ENCODE measurements around the gene VEPH1. TPM values are rescaled to one million over a fixed set of nuclear protein-coding genes. Genes with fewer than 3 reads are reported as not detected.

VEPH1 gene
- polyA plus RNA-seq, 1 of the 3 experiments (the other 2 are of a cell fraction) = 6.0 TPM

DNA sequence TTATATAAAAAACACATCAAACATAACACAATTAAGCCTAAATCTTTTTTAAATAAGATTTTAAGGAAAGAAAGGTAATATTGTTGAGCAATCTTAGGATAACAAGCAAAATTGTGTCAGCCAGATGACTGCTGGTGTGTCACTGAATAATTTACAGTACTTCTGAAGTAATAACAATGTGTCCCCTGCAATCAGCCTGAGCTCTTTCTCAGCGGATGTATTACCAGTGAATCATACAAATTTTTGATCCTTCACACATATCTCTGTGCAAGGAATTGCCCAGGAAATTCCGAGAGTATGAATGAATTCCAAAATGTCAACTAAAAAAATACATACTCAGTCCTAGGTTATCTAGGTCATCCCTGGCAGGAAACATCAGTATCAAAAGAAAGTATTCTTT lies 143.2 kb downstream of the VEPH1 start (continued):
- TF ChIP-seq, protein P1, sequence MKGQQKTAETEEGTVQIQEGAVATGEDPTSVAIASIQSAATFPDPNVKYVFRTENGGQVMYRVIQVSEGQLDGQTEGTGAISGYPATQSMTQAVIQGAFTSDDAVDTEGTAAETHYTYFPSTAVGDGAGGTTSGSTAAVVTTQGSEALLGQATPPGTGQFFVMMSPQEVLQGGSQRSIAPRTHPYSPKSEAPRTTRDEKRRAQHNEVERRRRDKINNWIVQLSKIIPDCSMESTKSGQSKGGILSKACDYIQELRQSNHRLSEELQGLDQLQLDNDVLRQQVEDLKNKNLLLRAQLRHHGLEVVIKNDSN (IDR thresholded peaks at IDR 0.05; ENCODE audit: borderline replicate concordance, low read depth) = no peak
- peak; percentile 54; the same call in 1 of the 2 replicates for TF ChIP-seq YY1 (IDR thresholded peaks at IDR 0.05; ENCODE audit: low read depth)
- TF ChIP-seq, protein P2, sequence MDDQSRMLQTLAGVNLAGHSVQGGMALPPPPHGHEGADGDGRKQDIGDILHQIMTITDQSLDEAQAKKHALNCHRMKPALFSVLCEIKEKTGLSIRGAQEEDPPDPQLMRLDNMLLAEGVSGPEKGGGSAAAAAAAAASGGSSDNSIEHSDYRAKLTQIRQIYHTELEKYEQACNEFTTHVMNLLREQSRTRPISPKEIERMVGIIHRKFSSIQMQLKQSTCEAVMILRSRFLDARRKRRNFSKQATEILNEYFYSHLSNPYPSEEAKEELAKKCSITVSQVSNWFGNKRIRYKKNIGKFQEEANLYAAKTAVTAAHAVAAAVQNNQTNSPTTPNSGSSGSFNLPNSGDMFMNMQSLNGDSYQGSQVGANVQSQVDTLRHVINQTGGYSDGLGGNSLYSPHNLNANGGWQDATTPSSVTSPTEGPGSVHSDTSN (IDR thresholded peaks at IDR 0.05) = peak; percentile 98
- TF ChIP-seq GABPA (IDR thresholded peaks at IDR 0.05; ENCODE audit: low read depth) = 0 out of 2 replicates have a peak, but pooled peaks have one; percentile 39
- no peak for TF ChIP-seq CHD2 (IDR thresholded peaks at IDR 0.05; ENCODE audit: low read length, partially characterized antibody)
- peak; percentile 100 for TF ChIP-seq TEAD4 (IDR thresholded peaks at IDR 0.05; ENCODE audit: borderline replicate concordance, insufficient read depth)
- peak; percentile 97 for TF ChIP-seq NFIC (IDR thresholded peaks at IDR 0.05; ENCODE audit: borderline replicate concordance)
- peak; percentile 100 for TF ChIP-seq JUND (IDR thresholded peaks at IDR 0.05)

DNA sequence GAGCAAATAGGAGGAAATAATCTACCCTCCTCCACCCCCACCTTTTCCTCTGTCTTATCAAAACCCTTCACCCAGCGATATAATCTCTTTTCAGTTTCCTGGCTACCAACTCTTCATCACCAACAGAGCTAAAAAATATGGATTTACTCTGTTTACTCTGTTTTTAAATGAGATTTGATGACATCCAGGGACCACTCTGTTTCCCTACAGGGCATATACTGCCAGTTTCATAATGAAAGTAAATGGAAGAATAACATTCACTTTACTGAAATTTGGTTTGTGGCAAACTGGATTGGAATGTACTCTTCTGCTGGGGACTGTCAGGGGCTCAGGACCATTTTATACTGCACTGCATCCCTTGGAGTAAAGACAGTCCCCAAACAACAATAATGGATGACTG lies 146.7 kb downstream of the VEPH1 start:
- peak overlapping the region; percentile 14; the same call in 1 of the 2 replicates for H3K9ac ChIP-seq
- CTCF ChIA-PET = interaction anchor here (1.0 kb wide), 1 partner anchor 17 kb away, joined by 3 read pairs; no protein-coding TSS in a partner anchor
- no peaks in the 10 kb centered on the region for H3K79me2 ChIP-seq (ENCODE audit: insufficient read depth)
- no peaks in the 10 kb centered on the region for H3K9me2 ChIP-seq
- WGBS (ENCODE audit: low lambda C conversion rate) = 29% methylated on average over 1 of the region's 1 CpG
- peak; percentile 57 for DNase-seq
- H4K20me1 ChIP-seq (ENCODE audit: insufficient read depth) = no peaks in the 10 kb centered on the region
- no peaks in the 10 kb centered on the region for H3K27me3 ChIP-seq (ENCODE audit: insufficient read depth)
- peak overlapping the region; percentile 60; the same call in 1 of the 2 replicates for H3K4me2 ChIP-seq
- POLR2A ChIA-PET = no interaction called here
- peak overlapping the region; percentile 64 for H2AFZ ChIP-seq (ENCODE audit: low read depth)
- TF ChIP-seq FOXJ3 (CRISPR knock-in tag; IDR thresholded peaks at IDR 0.05) (peak; percentile 89; the same call in 1 of the 2 replicates), JUND (IDR thresholded peaks at IDR 0.05) (no peak), CHD2 (IDR thresholded peaks at IDR 0.05; ENCODE audit: low read length, partially characterized antibody) (peak; percentile 52), TCF12 (IDR thresholded peaks at IDR 0.05) (peak; percentile 58; the same call in 1 of the 2 replicates), GATA2 (CRISPR knock-in tag; IDR thresholded peaks at IDR 0.05) (peak; percentile 94), YY1 (IDR thresholded peaks at IDR 0.05; ENCODE audit: low read depth) (no peak), RCOR1 (IDR thresholded peaks at IDR 0.05; ENCODE audit: low read length) (peak; percentile 82), EP300 (IDR thresholded peaks at IDR 0.05; ENCODE audit: borderline replicate concordance in 1 of 2, low read depth in 1 of 2, low read length in 1 of 2) (peak in 1 of 2 experiments; percentile 88; a peak in 1 of 4 replicates)
- TF ChIP-seq, protein P2 (IDR thresholded peaks at IDR 0.05) = peak; percentile 29
- TF ChIP-seq, protein P3, sequence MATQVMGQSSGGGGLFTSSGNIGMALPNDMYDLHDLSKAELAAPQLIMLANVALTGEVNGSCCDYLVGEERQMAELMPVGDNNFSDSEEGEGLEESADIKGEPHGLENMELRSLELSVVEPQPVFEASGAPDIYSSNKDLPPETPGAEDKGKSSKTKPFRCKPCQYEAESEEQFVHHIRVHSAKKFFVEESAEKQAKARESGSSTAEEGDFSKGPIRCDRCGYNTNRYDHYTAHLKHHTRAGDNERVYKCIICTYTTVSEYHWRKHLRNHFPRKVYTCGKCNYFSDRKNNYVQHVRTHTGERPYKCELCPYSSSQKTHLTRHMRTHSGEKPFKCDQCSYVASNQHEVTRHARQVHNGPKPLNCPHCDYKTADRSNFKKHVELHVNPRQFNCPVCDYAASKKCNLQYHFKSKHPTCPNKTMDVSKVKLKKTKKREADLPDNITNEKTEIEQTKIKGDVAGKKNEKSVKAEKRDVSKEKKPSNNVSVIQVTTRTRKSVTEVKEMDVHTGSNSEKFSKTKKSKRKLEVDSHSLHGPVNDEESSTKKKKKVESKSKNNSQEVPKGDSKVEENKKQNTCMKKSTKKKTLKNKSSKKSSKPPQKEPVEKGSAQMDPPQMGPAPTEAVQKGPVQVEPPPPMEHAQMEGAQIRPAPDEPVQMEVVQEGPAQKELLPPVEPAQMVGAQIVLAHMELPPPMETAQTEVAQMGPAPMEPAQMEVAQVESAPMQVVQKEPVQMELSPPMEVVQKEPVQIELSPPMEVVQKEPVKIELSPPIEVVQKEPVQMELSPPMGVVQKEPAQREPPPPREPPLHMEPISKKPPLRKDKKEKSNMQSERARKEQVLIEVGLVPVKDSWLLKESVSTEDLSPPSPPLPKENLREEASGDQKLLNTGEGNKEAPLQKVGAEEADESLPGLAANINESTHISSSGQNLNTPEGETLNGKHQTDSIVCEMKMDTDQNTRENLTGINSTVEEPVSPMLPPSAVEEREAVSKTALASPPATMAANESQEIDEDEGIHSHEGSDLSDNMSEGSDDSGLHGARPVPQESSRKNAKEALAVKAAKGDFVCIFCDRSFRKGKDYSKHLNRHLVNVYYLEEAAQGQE (IDR thresholded peaks at IDR 0.05; ENCODE audit: low read depth, low read length) = no peak
- no peaks in the 10 kb centered on the region for H3K36me3 ChIP-seq (replicated peaks in 1 of 2; ENCODE audit: control insufficient read depth in 1 of 2, insufficient read depth in 2 of 2, low read length in 1 of 2)
- H3K4me1 ChIP-seq (ENCODE audit: control insufficient read depth in 1 of 2, insufficient read depth in 2 of 2, low read depth in 1 of 2, low read length in 1 of 2) = peaks cover 2 to 40% of the 10 kb centered on the region in 2 experiments
- H3K27ac ChIP-seq (ENCODE audit: low read depth in 2 of 2, low read length in 1 of 2) = peak overlapping the region in 1 of 2 experiments; percentile 72; a peak in 2 of 4 replicates
- H3K4me3 ChIP-seq (ENCODE audit: low read depth in 2 of 2, low read length in 1 of 2) = no peak overlapping the region
- H3F3A ChIP-seq (replicated peaks; ENCODE audit: insufficient read depth) = peaks cover 36% of the 10 kb centered on the region
- H3K9me3 ChIP-seq = no peaks in the 10 kb centered on the region

All from SK-N-SH (cell line).